HG03064 (cell line): ENCODE measurements around the gene MAN2B2.

Experiments
- ATAC-seq: cut with Tn5 transposase; IDR thresholded peaks from one replicate; pipeline ENCODE4 v1.9.1; 2021; ENCODE audit warnings: low read depth; ENCODE audit not compliant: unreplicated experiment

The MAN2B2 gene

DNA sequence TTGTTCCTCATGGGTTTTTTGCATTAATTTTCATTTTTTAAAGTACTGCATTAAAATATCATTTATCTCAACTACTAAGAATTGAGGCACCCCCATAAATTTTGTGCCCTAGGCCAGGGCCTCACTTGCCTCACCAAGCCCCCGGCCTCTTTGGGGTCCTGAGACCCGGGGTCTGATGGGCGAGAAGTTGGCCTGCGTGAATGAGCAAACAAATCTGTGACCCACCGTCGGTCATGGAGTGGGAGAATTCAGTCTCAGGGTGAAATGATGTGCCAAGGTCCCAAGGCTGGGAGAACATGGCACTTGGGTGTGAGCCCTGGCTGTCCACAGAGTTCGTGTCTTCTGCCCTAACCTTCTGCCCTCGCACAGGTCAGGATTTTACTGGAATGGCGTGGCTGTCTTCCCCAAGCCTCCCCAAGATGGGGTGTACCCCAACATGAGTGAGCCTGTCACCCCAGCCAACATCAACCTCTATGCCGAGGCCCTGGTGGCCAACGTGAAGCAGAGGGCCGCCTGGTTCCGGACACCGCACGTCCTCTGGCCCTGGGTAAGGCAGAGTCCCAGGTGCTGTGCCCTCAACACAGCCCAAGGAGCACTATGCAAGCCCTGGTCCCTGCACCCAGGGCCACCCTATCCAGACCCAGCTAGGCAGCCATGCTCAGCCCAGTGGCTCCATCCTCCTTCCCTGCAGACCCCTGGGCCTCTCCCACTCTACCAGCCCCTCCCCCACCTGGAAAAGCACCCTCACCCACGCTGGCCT is 18.0 kb downstream of the MAN2B2 start:
- no peak for ATAC-seq

- ATAC-seq, result no peak
Measured at GRCh38 chr4:6594341-6594740, 19.4 kb downstream of the MAN2B2 start.

DNA sequence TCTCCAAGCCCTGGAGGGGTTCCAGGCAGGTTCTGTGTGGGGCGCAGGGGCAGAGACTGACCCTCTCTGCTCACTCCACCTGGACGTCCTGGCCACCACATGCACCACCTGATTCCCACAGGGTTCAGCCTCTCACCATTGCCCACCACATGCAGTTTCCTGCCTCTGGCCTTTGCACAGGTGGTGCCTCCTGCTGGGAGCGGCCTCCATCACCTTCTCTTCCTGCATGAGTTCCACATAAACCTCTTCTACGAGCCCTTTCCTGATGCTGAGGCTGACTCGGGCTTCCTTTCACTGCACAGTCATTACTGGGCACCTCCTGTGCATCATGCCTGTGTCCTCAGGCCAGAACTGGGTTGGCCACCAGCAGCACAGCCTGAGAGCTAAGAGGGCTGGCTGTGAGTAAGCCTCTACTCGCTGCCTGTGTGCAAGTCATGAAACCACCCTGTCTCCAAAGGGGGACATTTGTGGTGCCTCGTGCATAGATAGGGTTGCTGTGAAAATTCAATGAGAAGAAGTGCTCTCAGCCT is 19.9 kb downstream of the MAN2B2 start:
- no peak for ATAC-seq

GRCh38 chr4:6595897-6596537 is 21.0 kb downstream of the MAN2B2 start:
- no peak for ATAC-seq

DNA sequence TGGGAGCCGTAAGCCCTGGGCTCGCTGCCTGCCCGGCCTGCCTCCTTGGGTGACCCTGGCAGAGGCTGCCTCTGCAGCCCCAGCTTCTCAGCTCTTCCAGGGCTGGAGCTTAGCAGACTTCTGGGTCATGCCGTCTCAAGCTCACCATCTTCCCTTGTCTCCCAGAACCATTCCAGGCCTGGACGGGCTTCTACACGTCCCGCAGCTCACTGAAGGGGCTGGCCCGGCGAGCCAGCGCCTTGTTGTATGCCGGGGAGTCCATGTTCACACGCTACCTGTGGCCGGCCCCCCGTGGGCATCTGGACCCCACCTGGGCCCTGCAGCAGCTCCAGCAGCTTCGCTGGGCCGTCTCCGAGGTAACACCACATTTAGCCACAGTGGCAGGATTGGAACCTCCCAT is 22.0 kb downstream of the MAN2B2 start:
- no peak for ATAC-seq

DNA sequence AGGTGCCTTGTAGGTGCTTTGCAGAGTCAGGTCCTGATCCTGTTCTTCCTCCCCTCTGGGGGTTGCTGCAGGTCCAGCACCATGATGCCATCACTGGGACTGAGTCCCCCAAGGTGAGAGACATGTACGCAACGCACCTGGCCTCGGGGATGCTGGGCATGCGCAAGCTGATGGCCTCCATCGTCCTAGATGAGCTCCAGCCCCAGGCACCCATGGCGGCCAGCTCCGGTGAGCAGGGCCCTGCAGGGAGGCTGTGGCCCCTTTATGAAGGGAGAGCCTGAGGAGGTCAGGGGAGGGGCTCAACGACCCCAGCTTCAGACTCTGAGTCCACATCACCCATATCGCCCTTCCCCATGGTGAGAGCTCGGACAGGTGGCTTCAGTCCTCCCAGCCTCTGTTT is 23.1 kb downstream of the MAN2B2 start:
- no peak for ATAC-seq

DNA sequence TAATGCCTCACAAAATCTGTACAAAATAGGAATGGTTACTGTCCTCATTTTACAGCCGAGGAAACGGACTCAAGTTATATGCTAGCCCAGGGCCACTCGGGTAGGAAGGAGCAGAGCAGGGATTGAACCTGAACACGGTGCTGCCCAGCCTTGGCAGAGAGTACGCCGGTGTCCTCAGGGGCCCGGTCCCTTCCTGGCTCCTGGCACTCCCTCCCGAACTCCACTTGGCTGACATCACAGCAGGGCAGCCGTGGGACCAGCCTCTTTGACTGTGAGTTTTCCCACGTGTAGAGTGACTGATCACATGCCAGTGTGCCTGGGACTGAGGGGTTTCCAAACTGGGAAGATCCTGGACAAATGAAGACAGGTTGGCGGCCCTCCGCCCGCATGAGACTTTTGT is 23.7 kb downstream of the MAN2B2 start:
- no peak for ATAC-seq

DNA sequence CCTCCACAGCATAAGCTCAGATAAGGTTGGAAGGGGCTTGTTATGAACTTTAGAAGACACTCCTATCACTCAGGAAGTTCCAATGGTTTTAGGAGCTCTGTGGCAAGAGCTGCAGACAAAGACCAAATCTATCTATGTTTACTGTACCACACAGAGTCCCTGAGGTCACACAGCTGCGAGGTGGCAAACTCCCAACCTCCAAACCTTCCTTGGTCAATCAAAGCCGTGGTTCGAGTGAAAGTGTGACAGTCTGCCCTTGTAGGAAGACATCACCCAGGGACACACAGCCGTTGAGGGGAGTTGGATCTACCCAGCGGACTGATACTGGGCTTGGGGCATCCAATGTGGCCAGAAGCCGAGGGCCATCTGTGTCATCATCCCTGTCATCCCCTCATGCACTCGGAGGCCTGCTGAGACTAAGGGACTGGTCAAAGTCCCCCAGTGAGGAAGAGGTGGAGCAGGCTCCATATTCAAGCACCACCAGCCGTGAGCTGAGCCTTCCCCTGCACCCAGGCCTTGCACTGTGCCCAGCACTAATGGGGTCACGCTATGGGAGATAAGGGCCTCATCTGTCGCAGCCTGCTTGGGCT is 26.8 kb downstream of the MAN2B2 start:
- no peak for ATAC-seq

DNA sequence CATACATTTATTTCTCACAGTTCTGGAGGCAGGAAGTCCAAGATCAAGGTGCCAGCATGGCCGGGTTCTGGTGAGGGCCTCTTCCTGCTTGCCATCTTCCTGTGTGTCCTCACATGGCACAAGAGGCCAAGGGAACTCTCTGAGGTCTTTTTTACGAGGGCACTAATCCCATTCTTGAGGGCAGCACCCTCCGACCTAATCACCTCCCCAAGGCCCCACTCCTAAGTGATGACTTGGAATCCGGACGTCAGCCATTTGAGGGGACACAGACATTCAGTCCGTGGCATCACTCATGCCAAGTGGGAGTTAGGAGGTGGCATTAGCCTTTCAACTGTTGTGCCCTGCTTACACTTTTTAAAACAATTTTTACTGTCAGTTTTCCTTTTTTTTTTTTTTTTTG is 27.3 kb downstream of the MAN2B2 start:
- ATAC-seq, result no peak

DNA sequence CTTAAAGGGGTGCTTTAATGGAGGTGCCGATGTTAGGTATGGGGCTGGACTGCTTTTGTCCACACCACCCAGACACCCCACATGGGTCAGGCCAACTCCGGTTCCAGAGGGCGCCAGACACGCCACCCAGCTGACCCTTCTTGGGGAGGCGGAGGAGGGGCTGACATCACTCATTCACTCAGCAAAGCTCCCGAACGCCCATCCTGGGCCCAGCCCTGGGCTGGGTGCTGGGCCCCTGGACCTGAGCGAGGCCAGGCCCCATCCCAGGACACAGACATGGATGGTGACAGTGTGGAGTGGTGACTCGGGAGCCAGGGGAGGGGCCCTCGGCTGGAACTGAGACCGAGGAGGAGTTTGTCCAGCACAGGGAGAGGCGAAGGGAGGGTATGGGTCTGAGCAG is 28.1 kb downstream of the MAN2B2 start:
- no peak for ATAC-seq

DNA sequence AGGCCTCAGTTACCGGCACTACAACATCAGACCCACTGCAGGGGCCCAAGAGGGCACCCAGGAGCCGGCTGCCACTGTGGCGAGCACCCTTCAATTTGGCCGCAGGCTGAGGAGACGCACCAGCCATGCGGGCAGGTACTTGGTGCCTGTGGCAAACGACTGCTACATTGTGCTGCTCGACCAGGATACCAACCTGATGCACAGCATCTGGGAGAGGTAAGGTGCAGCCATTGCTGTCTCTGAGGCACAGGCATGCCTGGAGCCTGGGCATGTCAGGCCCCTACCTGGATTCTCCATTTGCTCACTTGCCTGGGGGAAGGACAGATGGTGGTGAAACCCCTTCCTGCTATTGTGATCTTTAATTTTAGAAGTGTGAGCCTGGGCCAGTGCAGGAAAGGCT is 30.1 kb downstream of the MAN2B2 start:
- ATAC-seq, result no peak

DNA sequence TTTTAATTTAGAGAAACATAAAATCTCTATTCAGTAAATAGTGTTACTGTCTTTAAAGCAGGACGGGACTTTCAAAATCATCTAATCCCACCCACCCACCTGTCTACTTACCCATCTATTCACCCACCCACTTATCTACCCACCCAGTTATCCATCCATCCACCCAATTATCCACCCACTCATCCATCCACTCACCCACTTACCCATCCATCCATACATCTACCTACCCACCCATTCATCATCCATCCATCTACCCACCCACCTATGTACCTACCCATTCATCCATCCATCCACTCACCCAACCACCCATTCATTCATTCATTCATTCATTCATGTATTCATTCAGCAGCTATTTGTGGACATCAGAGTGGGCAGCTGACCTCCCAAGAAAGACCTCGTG is 30.6 kb downstream of the MAN2B2 start:
- no peak for ATAC-seq

- no peak for ATAC-seq
Measured at GRCh38 chr4:6606465-6607235, 31.7 kb downstream of the MAN2B2 start.

- ATAC-seq, result no peak
Measured at GRCh38 chr4:6607368-6608055, 32.5 kb downstream of the MAN2B2 start.

- ATAC-seq, result no peak
Measured at GRCh38 chr4:6608758-6609414, 33.9 kb downstream of the MAN2B2 start.

GRCh38 chr4:6609415-6610079 is 34.6 kb downstream of the MAN2B2 start:
- no peak for ATAC-seq

- no peak for ATAC-seq
Measured at GRCh38 chr4:6610856-6611430, 36.0 kb downstream of the MAN2B2 start.

DNA sequence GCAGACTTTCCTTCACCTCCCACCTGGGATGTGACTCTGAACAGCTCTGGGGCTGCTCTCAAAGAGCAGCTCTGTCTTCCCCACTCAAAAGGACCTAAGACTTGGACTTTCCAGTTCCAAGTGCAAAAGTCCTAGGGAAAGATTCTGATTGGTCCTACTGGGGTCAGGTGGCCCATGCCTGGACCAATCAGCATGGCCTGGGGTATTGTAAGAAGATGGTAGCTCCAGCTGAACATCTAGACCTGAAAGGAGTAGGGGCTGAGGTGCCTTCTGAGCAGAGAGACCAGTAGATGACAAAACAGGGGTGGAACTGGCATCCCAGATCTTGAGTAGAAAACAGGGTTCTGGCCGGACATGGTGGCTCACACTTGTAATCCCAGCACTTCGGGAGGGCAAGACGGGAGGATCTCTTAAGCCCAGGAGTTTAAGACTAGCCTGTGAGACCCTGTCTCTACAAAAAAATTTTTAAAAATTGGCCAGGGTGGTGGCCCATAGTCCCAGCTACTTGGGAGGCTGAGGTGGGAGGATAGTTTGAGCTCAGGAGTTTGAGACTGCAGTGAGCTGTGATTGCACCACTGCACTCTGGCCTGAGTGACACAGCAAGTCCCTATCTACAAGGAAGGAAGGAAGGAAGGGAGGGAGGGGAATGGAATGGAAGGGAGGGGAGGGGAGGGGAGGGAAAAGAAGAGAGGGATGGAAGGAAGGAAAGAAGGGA is 38.1 kb downstream of the MAN2B2 start:
- ATAC-seq, result no peak
